HG03060 (cell line): Measurements from ENCODE around the gene ARHGAP44.
"Not testable (repeated sequence)": the region's sequence is repeated elsewhere in the genome, so short reads cannot be mapped to it uniquely, and the experiment has no call there.

Source experiments
- ATAC-seq: cut with Tn5 transposase; IDR thresholded peaks from one replicate; pipeline ENCODE4 v1.9.1; 2021; ENCODE audit warnings: low read depth, moderate number of reproducible peaks; ENCODE audit not compliant: unreplicated experiment

The ARHGAP44 gene

DNA sequence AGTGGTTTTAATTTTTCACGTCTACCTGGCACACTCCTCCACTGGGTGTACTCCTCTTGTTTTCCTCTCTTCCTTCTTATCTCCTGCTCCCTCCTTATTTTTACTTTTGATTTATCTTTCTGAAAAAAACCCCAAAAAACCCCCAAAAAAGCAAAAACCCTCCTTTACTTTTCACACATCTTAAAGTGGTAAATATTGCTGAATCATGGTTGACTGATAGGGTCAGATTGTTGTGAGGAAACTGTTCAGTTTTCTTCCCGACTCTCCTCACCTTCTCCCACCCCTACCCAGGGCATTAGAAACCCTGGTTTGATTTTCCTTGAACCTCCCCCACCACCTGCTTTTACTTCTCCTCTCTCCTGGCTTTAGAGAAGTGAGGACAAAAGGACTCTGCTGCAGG is 25.4 kb downstream of the ARHGAP44 start:
- no peak for ATAC-seq

DNA sequence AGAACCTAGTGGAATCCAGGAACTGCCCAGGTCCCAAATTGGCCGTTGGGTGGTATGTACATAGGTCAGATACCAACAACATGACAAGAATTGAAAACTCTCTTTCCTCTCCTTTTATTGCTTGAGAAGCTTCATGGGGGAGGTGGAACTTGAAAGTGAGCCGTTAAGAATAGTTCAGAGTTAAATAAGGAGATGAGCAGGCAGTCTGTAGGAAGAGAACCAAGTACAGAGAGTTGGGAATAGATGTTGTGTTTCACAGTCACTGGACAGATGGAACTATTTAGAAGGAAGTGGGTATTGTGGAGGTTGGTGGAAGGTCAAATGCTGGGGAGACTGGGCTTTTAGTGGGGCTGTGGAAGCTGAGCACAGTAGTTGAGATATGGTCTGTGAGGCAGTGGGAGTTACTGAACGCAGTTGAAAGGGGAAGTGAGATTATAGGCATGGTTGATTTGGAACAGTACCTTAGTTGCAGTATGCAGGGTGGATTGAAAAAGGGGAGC is 26.4 kb downstream of the ARHGAP44 start:
- peak; percentile 99 for ATAC-seq

DNA sequence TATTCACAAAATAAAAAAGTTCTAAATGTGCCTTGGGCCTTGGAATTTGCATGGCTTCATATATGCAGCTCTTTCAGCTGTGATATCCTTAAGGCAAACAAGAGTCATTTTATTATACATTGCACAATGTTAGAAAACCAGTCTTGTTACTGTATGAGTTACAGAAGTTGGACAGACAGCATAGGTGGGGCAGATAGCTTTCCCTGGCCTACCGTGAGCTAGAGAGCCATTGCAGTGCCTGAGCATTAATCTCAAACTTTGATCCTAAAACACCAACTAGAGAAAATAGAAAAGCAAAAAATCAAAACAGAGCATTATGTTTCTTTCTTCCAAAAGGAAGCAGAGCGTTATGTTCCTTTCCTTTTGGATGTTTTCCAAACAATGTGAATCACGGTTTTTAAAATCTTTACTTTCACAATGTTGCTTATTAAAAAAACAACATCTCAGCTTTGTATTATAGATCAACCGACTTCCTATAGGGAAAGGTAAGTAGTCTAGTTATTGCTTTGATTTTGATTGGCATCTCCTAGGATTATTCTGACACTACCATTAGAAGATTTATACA is 32.2 kb downstream of the ARHGAP44 start:
- no peak for ATAC-seq

DNA sequence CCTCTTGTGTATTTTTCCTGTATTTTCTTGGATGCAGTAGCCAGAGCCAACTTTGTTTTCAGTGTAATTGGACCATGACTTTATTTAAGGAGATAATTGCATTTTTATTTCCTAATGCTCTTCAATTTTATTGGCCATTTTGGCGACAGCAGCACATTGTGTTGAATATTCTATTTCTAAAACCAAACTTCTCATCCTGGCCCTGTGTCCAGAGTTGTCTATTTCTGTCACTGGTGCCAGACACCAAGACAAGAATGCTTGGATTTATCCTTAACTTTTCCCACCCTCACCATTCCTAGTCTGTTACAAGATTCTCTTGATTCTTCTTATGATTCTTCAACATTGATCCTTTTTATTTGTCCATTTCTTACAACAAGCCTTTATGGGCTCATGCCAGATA is 37.1 kb downstream of the ARHGAP44 start:
- no peak for ATAC-seq

DNA sequence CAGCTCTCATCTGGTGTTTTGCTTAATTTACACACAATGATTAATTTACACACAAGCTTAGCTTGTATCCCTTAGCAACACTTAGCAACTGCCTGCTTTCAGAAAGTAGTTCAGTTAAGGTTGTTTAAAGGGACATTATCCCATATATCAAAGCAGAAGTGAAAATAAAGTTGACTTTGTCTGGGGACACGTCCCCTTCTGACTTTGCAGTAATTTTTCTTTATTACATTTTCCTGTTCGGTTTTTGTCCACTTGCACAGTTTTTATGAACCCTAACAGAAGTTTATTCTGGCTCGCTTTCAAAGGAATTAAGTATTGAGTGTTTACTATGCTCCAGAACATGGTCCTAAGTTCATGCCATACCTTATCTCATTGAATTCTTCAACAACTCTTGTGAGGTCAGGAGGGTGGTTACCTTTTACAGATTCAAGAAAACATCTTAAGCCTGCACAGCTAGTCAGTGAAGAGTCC is 41.5 kb downstream of the ARHGAP44 start:
- ATAC-seq = no peak

DNA sequence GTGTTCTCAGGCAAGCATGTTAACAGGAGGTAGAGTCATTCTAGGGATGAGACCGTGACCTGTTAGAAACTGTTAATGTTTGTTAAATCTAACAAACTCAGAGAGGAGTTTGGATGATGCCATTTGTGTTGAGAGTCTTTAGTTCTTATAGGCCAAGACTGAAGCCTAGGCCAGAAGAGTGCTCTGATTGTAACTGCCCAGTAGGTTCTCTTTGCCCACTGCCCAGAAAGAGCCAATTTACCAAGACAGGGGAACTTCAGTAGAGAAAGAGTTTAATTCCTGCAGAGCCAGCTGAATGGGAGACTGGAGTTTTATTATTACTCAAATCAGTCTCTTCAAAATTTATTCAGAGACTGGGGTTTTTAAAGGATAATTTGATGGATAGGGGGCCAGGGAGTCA is 42.5 kb downstream of the ARHGAP44 start:
- no peak for ATAC-seq

DNA sequence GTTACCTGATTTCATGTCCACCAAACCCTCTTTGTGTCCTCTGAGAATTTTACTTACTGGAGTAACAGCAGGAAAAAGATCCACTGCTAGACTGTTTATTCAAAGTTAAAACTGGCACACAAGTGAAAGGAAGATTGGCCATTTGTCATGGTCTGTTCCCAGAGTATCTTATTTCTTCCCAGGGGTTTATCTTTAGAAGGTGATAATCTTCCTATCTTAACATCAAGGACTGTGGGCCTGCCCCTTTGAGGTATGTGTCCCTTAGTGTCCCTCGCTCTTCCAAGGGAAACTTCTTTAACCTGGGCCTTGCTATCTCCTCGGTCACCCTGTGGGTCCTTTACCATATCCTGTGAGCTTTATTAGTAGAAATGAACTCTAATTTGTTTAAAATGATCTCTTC is 49.7 kb downstream of the ARHGAP44 start:
- ATAC-seq = no peak

DNA sequence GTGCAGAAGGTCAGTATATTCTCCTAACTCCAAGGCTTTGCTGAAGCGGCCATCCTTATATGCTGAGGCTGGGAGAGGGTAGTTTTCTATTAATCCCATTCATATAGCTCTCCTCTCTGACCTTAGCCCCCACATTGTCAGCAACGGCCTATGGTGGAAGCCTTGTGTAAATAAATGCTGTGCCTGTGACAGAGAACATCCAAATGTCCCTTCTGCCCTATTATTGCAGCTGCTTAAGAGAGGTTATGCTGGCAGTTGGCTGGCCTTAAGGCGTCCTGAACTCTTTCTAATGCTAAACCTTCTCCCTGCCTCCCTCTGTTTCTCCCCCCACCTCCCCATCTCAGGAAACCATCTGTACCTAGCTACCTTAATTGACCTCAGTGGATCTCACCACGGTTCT is 53.6 kb downstream of the ARHGAP44 start:
- no peak for ATAC-seq

DNA sequence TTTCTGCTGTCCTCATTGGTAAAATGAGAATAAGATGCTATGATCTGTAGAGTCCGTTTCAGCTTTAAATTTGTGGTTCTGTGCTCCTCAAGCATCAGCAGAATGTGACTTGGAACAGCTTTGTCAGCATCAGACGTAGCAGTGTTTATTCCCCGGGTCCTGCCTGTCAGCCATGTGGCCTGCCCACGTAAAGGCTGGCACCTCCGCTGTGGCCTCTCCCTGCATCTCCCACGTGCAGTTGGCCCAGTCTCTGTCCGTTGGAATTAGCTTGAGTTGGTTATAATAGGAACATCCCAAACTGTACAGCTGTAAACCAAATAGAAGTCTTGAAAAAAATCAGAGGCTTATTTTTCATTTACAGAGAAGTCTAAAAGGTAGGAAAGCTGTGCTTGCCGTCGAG is 61.7 kb downstream of the ARHGAP44 start:
- ATAC-seq = no peak

DNA sequence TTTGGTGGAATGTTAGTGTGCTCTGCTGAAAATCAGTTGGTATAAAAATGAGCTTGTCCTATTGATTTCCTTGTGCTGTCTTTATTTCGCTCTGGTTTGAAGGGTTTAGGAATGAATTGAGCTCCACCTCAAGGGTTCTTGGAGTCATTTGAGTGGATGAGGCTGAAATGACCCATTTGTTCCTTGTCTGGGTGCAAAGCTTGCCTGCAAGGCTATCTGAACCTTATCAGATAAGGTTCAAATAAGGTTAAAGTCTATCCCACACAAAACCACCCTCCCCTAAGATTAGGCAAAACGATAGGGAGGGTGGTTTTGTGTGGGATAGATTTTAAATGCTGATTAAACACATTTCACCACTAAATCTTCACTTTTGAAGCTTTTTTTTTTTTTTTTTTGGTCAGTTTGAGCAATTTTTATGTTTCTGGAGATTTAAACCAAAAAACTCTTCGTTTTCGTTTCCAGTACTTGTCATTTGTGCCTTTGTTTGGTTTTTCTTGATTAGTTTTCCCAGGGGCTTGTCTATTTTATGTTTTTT is 62.7 kb downstream of the ARHGAP44 start:
- no peak for ATAC-seq

DNA sequence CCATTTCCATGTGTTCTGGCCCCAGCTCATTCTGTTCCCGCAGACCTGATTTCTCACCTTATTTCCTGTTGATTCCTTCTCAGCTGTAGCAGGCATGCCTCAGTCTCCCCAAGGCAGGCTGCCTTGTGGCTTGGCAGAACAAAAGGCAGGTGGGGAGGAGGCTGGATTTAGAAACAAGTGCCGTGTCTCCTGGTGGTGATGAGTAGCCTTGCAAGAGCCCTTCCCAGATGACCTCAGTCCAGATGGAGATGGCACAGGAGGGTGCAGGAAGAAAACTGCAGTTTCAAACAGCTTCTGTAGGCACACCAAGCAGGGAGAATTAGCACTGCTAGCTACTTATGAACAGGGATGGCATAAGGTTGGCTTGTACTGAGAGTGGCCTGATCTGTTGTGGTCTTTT is 64.6 kb downstream of the ARHGAP44 start:
- no peak for ATAC-seq

DNA sequence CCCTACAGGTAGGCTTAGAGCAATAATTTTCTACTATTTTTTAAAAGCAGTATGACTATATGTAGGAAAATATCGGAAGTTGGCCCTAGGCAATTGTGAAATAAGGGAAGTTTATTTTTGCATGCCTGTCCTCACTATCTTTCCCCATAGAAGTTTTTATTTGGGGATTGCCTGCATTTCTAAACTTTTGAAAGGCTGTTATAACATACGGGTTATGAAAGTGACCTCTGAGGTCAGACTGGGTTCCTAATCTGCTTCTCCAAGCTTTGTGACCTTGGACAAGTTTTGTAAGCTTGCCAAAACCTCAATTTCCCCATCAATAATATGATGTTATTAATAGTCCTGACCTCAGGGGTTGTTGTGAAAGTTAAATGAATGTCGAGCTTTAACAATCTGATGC is 67.1 kb downstream of the ARHGAP44 start:
- ATAC-seq = no peak

DNA sequence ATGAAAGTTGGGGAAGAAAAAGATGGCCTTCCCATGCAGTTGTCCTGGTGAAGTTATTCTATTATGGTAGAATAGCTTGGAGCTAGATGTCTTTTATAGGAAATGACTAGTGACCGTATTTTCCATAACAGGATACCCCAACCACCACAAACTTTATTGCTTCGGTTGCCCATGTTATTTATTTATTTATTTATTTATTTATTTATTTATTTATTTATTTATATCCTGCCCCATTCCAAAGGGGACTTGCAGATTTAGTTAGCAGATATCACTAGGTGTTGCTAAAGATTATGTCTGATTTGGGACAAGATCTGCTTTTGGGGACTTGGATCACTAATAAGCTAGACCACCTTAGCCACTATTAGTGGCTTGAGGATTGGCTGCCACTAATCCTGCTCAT is 68.3 kb downstream of the ARHGAP44 start:
- no peak for ATAC-seq

DNA sequence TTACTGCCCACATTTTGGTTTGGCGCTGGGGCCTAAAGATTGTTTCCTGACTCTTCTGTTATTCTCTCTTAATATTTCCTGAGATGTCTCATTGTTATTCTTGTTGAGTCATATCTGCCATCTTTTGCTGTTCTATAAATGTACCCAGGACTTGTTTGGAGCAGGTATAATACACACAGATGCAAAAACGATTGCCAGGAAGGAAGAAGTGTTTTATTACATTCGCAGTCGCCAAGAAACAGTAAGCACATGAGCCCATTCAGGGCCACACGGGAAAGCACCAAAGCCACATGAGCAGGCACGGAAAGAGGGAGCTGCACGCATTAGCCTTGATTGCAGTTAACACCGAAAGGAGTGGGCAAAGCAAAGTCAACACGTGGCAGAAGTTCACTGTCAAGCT is 70.2 kb downstream of the ARHGAP44 start:
- no peak for ATAC-seq

DNA sequence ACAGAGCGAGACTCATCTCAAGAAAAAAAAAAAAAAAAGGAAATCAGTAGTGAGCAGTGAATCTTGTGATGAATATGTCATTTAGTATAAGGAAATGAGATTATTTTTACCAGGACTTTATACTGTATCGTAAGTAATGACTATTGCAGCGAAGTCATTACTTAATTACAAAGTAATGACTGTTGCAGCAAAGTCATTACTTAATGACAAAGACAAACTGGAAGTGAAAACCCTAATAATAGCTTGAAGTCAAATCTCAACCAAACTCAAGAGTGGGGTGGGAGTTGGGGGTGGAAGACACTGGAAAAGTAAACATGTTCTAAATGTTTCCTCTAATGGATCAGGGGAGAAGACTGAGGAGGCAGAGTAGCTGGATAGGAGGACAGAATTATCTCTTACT is 76.5 kb downstream of the ARHGAP44 start:
- no peak for ATAC-seq

DNA sequence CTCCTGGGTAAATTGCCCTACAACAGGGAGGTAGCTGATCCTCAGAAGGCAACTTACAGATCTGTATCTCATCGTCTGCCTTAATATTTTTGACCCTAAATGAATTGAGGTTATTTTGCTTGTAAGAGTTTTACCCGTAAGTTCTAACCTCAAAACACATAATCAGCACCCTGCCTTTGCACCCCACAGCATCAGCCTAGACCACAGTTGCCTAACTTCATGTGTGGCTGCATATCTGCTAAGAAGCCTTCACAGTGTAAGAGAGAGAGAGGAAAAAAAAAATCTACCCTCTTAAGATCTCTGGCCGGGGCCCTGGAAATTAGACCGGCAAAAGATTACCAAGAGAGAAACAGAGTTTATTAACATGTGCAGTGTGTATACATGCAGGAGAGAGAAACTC is 76.9 kb downstream of the ARHGAP44 start:
- ATAC-seq = no peak

DNA sequence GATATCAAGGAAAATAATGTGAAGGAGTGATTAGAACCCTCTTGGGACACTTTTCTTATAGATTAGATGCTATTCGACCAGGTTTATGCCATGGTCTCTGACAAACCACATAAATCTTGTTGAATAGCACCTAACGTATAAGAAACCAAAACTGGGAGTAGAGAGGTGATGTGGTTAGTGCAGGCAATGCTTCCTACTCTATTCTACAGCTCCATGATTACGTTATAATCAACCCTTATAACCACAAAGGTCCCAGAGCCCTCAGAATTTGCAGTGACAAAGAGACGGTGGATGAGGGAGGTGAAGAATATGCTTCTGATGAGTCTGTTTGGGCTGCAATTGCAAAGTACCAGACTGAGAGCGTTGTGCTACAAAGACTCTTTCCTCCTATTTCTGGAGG is 78.4 kb downstream of the ARHGAP44 start:
- ATAC-seq = no peak

DNA sequence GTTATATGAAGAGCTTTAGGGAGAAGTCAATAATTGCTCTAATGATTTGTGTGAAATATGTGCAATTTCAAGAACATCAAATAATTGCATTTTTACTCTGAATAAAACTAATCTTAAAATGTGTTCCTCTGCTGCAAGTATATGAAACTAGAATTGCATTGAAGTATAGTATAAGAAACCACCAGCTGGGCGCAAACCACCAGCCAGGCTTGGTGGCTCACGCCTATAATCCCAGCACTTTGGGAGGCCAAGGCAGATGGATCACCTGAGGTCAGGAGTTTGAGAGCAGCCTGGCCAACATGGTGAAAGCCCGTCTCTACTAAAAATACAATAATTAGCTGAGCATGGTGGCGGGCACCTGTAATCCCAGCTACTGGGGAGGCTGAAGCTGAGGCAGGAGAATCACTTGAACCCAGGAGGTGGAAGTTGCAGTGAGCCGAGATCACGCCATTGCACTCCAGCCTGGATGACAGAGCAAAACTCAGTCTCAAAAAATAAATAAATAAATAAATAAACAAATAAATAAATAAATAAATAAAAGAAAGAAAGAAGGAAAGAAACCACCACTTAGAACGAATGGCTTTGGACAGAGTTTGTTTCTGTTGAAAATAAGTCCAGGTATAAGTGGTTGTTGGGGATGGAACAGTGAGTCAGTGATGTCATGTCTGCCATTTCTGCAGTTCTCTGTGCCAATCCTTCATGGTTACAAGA is 84.3 kb downstream of the ARHGAP44 start:
- not testable (repeated sequence) for ATAC-seq

DNA sequence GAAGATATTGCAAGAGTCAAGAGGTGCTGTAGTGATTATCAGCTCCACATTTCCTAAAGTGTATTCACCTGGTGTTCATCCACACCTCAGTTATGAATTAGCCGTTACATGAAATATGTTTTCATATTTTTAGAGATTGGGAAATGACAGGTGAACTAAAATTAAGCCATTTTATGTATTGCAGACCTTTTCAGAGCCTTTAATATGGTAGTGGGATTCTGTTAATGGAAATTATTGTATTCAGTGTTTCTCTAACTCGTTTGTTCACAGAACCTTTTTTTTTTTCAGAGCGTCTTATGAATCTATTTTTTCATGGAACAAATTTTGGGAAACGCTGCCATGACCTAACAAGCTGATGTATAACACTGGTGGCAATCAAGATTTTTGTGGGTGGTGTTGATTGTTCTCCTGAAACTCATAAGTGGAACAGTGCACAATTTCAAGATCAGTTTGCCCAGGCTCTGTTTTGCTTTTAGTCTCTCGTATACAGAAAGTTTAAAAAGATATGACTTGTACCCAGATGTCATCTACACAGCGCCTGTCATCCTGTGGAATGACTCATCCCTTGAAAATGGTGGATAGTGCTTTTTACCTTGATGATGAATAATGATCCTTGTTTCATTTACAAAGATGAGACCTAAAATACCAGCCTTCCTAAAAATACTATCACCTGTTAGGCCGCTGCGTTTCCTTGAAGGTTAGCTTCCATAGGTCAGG is 88.8 kb downstream of the ARHGAP44 start:
- no peak for ATAC-seq

DNA sequence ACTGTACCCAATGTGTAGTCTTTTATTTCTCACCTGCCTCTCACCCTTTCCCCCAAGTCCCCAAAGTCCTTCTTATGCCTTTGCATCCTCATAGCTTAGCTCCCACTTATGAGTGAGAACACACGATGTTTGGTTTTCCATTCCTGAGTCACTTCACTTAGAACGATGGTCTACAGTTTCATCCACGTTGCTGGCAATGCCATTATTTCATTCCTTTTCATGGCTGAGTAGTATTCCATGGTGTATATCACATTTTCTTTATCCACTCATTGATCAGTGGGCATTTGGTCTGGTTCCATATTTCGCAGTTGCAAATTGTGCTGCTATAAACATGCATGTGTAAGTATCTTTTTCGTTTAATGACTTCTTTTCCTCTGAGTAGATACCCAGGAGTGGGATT is 89.8 kb downstream of the ARHGAP44 start:
- not testable (repeated sequence) for ATAC-seq

DNA sequence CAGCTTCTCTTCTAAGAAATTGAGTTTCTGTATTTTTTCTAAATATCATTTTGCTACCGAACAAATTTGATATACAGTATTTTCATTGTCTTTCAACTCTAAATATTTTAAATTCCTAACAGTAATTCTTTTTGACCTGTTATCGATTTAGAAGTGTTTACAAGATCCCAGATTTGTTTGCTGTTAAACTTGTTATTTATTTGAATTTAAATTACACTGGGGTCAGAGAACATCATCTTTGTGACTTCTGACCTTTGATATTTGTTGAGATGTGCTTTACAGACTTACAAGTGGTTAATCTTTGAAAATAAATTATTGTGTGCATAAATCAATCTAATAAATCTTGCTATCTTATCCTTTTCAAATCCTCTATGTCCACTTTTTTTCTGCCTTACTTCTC is 94.2 kb downstream of the ARHGAP44 start:
- ATAC-seq = no peak
